Left cardiac atrium (tissue), 4 donors: ENCODE results near the gene PEX10. TPM values are rescaled to one million over a fixed set of nuclear protein-coding genes. Genes with fewer than 3 reads are reported as not detected.
A peak's percentile ranks its signal among the peaks of the same experiment; 100 is the strongest.

Source experiments
- ATAC-seq, 2 donors: fragments of 200-7000 bp; cut with Tn5 transposase; one replicate each; pipeline ENCODE4 v1.9.1; 2020; ENCODE audit warnings: mild to moderate bottlenecking in 2 of 2, moderate library complexity in 2 of 2
- DNase-seq: peaks from one replicate; pipeline ENCODE4 v3.0.0-alpha.2; 2020
- intact Hi-C, 2 donors: fragments of 100-400 bp; cut with DNase I; formaldehyde crosslinking; loops; one replicate each; pipeline versions ENCODE4 v1.14.1 to v1.15.1; 2022 to 2023
- total RNA-seq, 2 donors: library from RNA; stranded (reverse); fragmentation: NEBNext Ultra II Directional; extraction: Animal tissue kit (Norgen Biotek cat#: 25700); gene quantifications; one replicate each; pipeline ENCODE4 v1.2.1, GENCODE V29; 2021
- donor health status: DM: no; HTN: yes; CAD: no.
- donor health status: DM: no; HTN: yes; CAD: no; lungs with severe emphysema.
- donor health status: DM: yes; HTN: yes; CAD: no.
- donor health status: Dilated cardiomyopathy.

Gene PEX10
- total RNA-seq, 2 donors from 2014 or later = 12.3 to 14.5 TPM

GRCh38 chr1:2411801-2412394 is 466 bp downstream of the PEX10 start:
- DNase-seq = no peak
- intact Hi-C loops = loop anchor here in 1 of 2 donors (5.0 to 10.0 kb wide), 2 partner anchors 233 to 1010 kb away; no protein-coding TSS in a partner anchor

GRCh38 chr1:2409745-2410144 is 2.6 kb downstream of the PEX10 start:
- ATAC-seq = no peak
- DNase-seq = no peak
- intact Hi-C loops = loop anchor here in 1 of 2 donors (5.0 to 10.0 kb wide), 2 partner anchors 235 to 1013 kb away; no protein-coding TSS in a partner anchor

More at GRCh38 chr1:2411801-2412394, 466 bp downstream of the PEX10 start:
- ATAC-seq = peak; percentile 20 to 26

GRCh38 chr1:2408859-2409276 is 3.5 kb downstream of the PEX10 start:
- no peak for ATAC-seq
- no peak for DNase-seq

GRCh38 chr1:2408456-2408855 is 3.9 kb downstream of the PEX10 start:
- ATAC-seq = no peak
- no peak for DNase-seq
- intact Hi-C loops = no loop called here

More at GRCh38 chr1:2408859-2409276, 3.5 kb downstream of the PEX10 start:
- intact Hi-C loops = no loop called here

GRCh38 chr1:2407991-2408275 is 4.4 kb downstream of the PEX10 start:
- no peak for DNase-seq
- intact Hi-C loops = no loop called here
- no peak for ATAC-seq

GRCh38 chr1:2407166-2407990 is 5.0 kb downstream of the PEX10 start:
- DNase-seq = no peak
- no peak for ATAC-seq
- intact Hi-C loops = no loop called here

- intact Hi-C loops = no loop called here
- DNase-seq (no peak), ATAC-seq (peak in 1 of 2 donors; percentile 6)
Measured at GRCh38 chr1:2406451-2407041, 5.8 kb downstream of the PEX10 start.

- no peak for ATAC-seq
- DNase-seq = no peak
- intact Hi-C loops = no loop called here
Measured at GRCh38 chr1:2405588-2406295, 6.6 kb downstream of the PEX10 start.

- ATAC-seq (no peak), DNase-seq (no peak)
- intact Hi-C loops = no loop called here
Measured at GRCh38 chr1:2404890-2405511, 7.4 kb downstream of the PEX10 start.

GRCh38 chr1:2404142-2404889 is 8.0 kb downstream of the PEX10 start:
- ATAC-seq (no peak), DNase-seq (no peak)
- intact Hi-C loops = no loop called here

GRCh38 chr1:2403273-2403672 is 9.1 kb downstream of the PEX10 start:
- DNase-seq (no peak), ATAC-seq (no peak)
- intact Hi-C loops = no loop called here

- intact Hi-C loops = no loop called here
- DNase-seq (no peak), ATAC-seq (no peak)
Measured at GRCh38 chr1:2402420-2402819, 9.9 kb downstream of the PEX10 start.

GRCh38 chr1:2400950-2401649 is 11.3 kb downstream of the PEX10 start:
- intact Hi-C loops = no loop called here
- DNase-seq (no peak), ATAC-seq (no peak)

GRCh38 chr1:2400576-2400909 is 11.8 kb downstream of the PEX10 start:
- ATAC-seq = no peak
- no peak for DNase-seq
- intact Hi-C loops = no loop called here

- no peak for DNase-seq
- intact Hi-C loops = no loop called here
- no peak for ATAC-seq
Measured at GRCh38 chr1:2399890-2400575, 12.3 kb downstream of the PEX10 start.

GRCh38 chr1:2398871-2399270 is 13.5 kb downstream of the PEX10 start:
- intact Hi-C loops = no loop called here
- DNase-seq (no peak), ATAC-seq (no peak)

- DNase-seq (no peak), ATAC-seq (no peak)
- intact Hi-C loops = no loop called here
Measured at GRCh38 chr1:2397007-2397679, 15.2 kb downstream of the PEX10 start.
